Erythroblast (primary cell): ENCODE data around the gene IRF2BP2.
"Not testable (repeated sequence)": the region's sequence is repeated elsewhere in the genome, so short reads cannot be mapped to it uniquely, and the experiment has no call there.

Source experiments
- DNase-seq, 2 experiments: peaks; one replicate each; lab custom pipeline; 2025; lab: John Stamatoyannopoulos, UW
- GATA1 ChIP-seq: IDR thresholded peaks from 2 replicates; pipeline ENCODE4 v1.6.1; 2011; ENCODE audit warnings: low read depth, mild to moderate bottlenecking, control low read depth, low read length, moderate library complexity
- POLR2A ChIP-seq: IDR thresholded peaks from 2 replicates; pipeline ENCODE4 v1.6.1; 2011; ENCODE audit warnings: mild to moderate bottlenecking, low read length

Gene IRF2BP2

DNA sequence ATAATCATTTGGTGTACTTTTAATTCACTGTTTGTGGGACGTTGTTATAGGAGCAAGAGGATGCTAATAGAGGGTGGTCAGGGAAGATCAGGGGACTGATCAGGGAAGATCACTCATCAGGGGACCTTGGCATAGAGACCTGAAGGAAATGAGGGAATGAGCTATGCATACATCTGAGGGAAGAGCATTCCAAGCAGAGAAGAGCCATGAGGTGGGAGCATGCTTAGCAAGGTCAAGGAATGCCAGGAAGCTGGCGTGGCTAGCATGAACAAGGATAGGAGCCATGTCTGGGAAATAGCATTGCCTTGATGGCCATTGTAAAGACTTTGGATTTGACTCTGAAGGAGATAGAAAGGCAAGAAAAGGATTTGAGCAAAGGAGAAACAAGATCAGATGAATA lies 14.1 kb downstream of the IRF2BP2 start:
- no peak for TF ChIP-seq GATA1
- TF ChIP-seq POLR2A = no peak
- DNase-seq = no peak

DNA sequence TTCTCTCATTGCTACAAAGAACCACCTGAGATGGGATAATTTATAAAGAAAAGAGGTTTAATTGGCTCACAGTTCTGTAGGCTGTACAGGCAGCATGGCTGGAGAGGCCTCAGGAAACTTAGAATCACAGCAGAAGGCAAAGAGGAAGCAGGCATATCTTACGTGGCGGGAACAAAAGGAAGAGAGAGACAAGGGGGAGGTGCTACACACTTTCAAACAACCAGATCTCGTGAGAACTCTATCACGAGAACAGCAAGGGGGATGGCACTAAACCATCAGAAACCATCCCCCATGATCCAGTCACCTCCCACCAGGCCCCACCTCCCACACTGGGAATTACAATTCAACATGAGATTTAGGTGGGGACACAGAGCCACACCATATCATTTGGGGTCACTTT lies 15.4 kb downstream of the IRF2BP2 start:
- DNase-seq = not testable (repeated sequence)

DNA sequence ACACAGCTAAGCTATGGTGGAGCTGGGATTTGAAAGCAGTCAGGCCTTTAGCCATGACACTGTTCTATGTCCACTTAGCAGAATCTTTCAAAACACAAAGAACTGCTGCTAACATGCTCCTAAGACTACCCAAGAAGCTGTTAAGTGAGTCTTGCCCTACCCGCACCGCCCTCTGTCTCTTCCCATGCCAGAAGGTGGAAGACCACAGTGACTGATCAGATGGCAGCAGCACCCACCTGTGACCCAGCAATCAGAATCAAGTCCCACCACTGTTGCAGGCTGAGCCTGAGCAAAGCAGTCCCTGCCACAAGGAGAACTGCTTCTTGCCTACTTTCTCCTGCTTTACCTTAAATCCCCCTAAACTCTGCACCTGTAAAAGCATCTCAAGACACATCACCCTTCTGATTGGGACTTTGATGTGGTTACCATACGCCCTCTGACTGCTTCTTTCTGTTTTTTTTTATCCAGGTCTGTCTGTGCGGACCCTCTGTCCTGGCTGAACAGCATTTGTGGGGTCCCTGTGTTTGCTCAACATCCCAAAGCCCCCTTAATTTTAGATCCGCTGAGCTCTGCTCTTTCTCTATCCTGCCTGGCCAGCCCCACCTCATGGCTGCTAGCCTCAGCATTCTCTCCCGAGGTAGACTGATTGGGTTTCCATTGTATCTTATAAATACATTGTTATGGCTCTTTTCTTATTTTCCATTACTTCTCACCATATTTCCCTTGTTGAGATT lies 16.0 kb downstream of the IRF2BP2 start:
- DNase-seq = no peak
- TF ChIP-seq POLR2A (no peak), GATA1 (no peak)

DNA sequence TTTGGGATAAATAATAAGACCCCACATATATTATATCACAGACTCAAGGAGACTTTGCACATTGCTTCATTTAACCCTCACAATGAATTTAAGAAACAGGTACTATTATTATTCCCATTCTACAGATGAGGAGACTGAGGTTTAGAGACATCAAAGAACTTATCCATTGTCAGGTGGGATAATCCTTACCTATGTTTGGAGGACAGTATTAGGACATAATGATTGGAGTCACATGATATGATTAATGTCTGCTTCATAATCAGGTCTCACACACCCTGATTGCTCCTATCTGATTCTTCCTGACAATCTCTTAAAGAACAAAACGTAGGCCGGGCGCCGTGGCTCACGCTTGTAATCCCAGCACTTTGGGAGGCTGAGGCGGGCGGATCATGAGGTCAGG lies 16.9 kb downstream of the IRF2BP2 start:
- no peak for DNase-seq
- TF ChIP-seq POLR2A = no peak
- TF ChIP-seq GATA1 = no peak

DNA sequence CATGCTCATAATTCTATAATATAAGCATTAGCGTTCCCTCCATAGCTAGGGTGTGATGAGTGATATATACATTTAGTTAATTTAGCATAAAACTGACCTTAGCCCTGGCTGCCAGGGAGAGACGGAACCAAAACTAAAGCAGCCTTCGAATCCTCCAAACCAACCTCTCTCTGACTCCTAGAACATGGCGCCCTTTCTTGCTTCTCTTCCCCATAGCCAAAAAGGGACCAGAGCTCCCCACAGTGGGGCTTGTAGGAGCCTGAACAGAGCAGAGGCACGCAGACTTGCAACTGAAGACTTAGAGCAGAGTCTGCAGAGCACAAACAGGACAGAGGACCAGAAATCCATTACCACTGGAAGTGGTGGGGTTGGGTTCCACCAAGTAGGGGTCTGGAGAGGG lies 17.7 kb downstream of the IRF2BP2 start:
- TF ChIP-seq POLR2A = no peak
- TF ChIP-seq GATA1 = no peak
- DNase-seq = peak in 1 of 2 experiments; percentile 33

DNA sequence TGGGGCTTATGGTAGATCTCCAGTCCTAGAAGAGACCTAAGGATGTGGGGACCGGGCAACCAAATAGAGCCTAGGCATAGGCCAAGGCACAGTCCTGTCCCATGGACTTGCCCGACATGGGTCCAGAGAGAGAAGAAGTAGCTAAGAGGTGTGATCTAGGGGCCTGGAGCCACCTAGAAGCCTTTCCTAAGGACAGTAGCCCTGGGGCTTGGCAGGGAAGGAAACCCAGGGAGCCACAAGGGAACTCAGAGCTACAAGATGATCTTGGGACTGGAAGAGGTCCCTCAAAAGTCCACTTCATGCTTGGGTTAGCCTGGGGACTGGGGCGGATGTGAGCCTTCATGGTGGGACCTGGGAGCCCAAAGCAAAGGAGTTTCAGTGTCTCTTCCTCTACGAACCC lies 18.8 kb downstream of the IRF2BP2 start:
- DNase-seq = no peak
- TF ChIP-seq GATA1 = no peak
- no peak for TF ChIP-seq POLR2A

DNA sequence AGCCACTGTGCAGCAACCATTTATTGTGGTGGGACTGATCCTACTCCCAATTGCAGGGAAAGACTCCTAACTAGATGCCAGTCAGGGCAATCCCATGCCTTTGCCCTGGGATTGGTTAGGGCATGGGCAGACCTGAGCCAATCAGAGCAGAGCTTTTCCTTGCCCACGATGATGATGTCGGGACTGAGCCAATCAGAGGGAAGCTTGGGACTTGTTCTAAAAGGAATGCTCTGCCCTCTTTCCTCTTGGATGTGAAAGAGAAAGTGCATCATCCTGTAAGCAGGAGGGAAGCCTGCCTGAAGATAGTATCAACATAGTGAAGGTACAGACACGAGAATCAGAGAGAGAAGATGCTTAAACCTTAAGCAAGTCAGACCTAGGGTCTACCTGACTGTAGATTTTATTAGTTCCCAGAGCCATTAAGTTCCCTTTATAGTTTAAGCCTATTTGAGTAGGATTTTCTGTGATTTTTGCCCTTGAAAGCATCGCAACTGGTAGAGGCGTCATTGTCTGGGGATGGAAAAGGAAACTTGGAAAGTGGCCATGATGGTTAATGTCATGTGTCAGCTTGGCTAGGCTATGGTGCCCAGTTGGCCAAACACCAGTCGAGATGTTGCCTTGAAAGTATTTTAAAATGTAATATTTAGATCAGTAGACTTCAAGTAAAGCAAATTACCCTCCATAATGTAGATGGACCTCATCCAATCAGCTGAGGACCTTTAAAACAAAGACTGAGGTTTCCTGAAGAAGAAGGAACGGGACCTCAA lies 19.9 kb downstream of the IRF2BP2 start:
- TF ChIP-seq POLR2A (no peak), GATA1 (no peak)
- no peak for DNase-seq

DNA sequence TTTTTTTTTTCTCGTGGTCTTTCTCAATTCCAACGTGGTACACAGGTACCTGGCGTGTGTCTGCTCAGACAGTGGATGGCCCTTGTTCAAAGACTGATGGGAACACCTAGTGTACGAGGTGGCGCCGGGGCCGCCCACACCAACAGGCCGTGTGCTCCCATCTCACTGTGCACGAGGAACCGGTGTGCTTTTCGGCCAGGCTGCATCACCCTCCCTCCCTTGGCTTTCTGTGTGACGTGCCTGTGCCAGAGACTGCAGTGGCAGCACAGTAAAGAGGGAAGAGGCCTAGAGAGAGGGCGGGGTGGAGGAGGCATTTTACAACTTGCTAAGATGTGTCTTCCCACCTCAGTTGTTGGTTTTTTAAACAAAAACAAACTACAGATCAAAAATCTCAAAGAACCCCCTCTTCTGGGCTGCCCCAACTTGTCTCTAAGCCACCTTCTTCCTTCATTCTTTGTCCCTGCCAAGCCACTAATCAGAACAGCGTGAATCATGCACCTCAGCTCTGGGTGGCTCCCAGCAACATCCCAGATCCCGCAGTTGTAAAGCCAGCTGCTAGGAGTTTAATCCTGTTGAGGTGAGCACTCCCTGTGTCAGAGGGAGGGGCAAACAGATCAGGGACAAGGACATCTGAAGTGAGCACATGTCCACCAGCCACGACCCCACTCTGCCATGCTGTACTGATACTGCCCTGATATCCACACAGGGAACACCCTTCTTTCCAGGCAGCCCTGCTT lies 20.7 kb downstream of the IRF2BP2 start:
- TF ChIP-seq GATA1 (no peak), POLR2A (no peak)
- peak; percentile 47 to 60 for DNase-seq

DNA sequence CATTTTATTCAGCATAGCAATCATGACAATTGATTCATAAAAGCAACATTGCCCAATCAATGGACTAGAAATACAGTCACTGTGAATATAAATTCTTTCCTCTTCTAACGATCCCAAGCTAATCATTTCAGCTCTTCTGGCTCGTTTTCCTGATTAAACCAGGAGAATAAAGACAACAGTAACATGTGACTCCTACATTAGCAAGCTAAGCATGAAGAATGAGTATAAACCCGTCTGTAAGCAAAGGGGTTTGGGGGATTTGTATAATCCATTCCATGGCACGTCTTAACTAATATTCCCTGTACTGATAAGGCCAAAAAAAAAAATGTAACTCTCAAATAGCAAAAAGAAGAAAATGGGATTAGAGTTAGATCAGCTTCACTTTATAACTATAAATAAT lies 21.6 kb downstream of the IRF2BP2 start:
- no peak for TF ChIP-seq GATA1
- no peak for TF ChIP-seq POLR2A
- DNase-seq = no peak

DNA sequence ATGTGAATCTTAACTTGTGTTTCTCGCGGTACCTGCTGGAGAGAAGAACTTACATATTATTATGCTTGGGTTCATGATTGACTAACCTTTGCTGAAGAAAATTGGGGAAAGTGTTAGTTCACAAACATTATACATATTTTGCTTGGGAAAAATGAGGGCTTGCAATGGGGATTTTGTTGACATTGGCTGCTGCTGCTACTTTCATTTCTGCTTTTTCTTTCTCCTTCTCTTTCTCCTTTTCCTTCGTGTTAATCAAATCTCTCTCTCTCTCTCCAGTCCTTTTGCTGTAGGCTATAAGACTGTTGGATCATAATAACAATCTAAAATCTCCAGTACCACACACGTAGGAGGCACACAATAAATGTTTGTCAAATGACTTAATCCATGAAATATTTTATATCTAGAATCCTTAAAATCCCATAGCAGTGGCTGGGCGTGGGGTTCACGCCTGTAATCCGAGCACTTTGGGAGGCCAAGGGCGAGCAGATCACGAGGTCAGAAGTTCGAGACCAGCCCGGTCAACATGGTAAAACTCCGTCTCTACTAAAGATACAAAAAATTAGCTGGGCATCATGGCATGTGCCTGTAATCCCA lies 23.0 kb downstream of the IRF2BP2 start:
- no peak for DNase-seq
- TF ChIP-seq POLR2A (no peak), GATA1 (no peak)

DNA sequence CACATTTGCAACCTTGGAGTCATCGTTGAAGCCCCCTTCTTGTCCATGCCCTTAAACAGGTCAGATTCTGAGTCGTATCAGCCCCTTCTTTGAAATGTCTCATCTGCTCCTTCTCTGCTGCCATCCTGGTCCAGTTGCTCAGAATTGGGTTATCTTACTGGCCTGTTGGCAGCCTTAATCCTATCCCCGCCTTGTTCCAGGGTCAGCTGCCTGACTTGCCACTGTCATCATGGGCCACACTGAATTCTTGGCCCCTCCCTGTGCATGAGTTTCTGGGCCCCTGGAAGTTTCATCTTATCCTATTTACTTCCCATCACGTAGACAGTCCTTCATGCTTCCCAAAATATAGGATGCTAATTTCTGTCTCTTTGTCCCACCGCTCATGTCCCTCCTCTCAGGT lies 23.7 kb downstream of the IRF2BP2 start:
- peak; percentile 65 to 68 for DNase-seq
- TF ChIP-seq GATA1 (no peak), POLR2A (peak; percentile 52)

DNA sequence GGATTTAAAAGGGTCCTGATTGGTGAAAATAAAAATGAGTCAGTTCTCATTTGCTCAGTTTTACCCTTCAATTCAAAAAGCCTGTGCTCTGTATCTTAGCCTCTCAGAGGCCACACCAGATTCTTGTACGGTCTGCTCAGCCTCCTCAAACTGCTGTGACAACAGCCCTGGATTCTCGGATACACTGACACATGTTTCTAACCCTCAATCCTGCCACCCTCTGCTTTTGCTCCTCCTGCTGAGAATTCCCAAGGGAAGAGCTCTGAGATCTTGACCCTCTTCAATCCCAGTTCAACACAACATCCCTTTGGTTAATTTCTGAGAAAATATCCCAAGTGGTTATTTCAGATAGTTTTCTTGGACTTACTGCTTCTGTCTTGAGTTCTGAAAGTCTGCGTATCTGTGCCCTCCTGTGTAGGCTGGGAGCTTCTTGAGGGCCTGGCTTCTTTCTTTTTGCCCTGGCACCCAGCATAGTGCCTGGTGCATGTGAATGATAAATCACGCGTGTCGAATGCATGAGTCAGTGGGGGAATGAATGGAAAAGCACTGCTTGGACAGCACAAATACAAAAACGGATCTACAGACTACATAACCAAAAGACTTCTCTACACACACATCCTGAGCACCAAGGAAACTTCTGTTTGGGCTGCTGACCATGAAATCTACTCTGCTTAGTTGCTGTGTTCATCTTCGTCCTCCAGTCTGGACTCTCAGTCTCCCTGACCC lies 24.5 kb downstream of the IRF2BP2 start:
- no peak for TF ChIP-seq POLR2A
- no peak for TF ChIP-seq GATA1
- DNase-seq = peak in 1 of 2 experiments; percentile 32

DNA sequence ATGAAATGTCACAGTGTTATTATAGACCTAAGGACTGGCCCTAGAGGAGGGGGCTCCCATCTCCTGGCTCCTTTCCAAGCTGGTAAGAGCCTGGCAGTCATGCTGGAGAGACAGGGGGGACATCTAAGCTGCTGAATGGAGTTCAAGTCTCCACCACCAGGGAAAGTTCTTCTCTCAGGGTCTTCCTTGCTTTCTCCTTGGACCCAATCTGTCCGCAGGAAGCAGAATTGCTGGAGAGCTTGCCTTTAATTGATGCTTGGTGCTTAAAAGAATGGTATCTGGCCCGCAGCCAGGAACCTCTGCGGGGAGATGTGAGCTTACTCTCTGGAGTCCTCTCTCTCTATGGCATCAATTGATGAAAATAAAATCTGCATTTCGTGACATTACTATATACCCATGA lies 25.1 kb downstream of the IRF2BP2 start:
- DNase-seq = peak; percentile 20 to 43
- no peak for TF ChIP-seq GATA1
- no peak for TF ChIP-seq POLR2A
